CD4-positive, CD25-positive, alpha-beta regulatory T cell (primary cell): Measurements from ENCODE around the gene C11orf71. TPM values are rescaled to one million over a fixed set of nuclear protein-coding genes. Genes with fewer than 3 reads are reported as not detected.

ENCODE experiments used
- ATAC-seq, 2 donors: fragments of 150-1000 bp; cut with Tn5 transposase; one replicate each; pipeline ENCODE4 v1.10.0; 2021; ENCODE audit warnings: low read depth in 2 of 2, moderate number of reproducible peaks in 2 of 2, moderate library complexity in 1 of 2
- DNase-seq, 3 donors: peaks; one replicate each; pipeline versions ENCODE4 v3.0.0 to v3.0.0-alpha.2; 2012 to 2022; ENCODE audit warnings: mixed read lengths in 1 of 3
- H3K27ac ChIP-seq: one replicate; pipeline ENCODE4 v1.7.0; 2013; ENCODE audit warnings: mild to moderate bottlenecking, low read length; ENCODE audit not compliant: insufficient read depth, poor library complexity, severe bottlenecking
- H3K27me3 ChIP-seq: one replicate; pipeline ENCODE4 v1.7.0; 2013; ENCODE audit warnings: low read length; ENCODE audit not compliant: control insufficient read depth, insufficient read depth
- H3K36me3 ChIP-seq: one replicate; pipeline ENCODE4 v1.7.0; 2013; ENCODE audit warnings: mild to moderate bottlenecking, low read length, moderate library complexity; ENCODE audit not compliant: control insufficient read depth, insufficient read depth
- H3K4me1 ChIP-seq: 2 replicates; pipeline ENCODE4 v1.7.0; 2013; ENCODE audit warnings: mild to moderate bottlenecking, low read length; ENCODE audit not compliant: insufficient read depth, control insufficient read depth, poor library complexity, severe bottlenecking
- H3K4me3 ChIP-seq: one replicate; pipeline ENCODE4 v1.7.0; 2013; ENCODE audit warnings: low read depth, mild to moderate bottlenecking, low read length, moderate library complexity
- H3K9me3 ChIP-seq, 2 experiments: 1 replicate in 1 of 2; 2 replicates in 1 of 2; pipeline ENCODE4 v1.7.0; 2013; ENCODE audit warnings: low read length in 2 of 2, mild to moderate bottlenecking in 1 of 2, moderate library complexity in 1 of 2; ENCODE audit not compliant: control insufficient read depth in 2 of 2
- H3K27ac Mint-ChIP-seq, 3 donors: one replicate each; pipeline ENCODE4 v1.8.0; 2020 to 2022; ENCODE audit warnings: mild to moderate bottlenecking in 3 of 3, mixed read lengths in 3 of 3, moderate library complexity in 2 of 3
- H3K27me3 Mint-ChIP-seq: one replicate; pipeline ENCODE4 v1.8.0; 2022; ENCODE audit warnings: mild to moderate bottlenecking, mixed read lengths
- H3K36me3 Mint-ChIP-seq: one replicate; pipeline ENCODE4 v1.8.0; 2020; ENCODE audit warnings: mixed read lengths
- H3K4me1 Mint-ChIP-seq, 4 donors: one replicate each; pipeline ENCODE4 v1.8.0; 2020 to 2022; ENCODE audit warnings: mixed read lengths in 4 of 4, mild to moderate bottlenecking in 1 of 4
- H3K4me3 Mint-ChIP-seq, 4 donors: one replicate each; pipeline ENCODE4 v1.8.0; 2020 to 2022; ENCODE audit warnings: mild to moderate bottlenecking in 4 of 4, mixed read lengths in 4 of 4, moderate library complexity in 3 of 4
- H3K9me3 Mint-ChIP-seq, 7 donors: one replicate each; pipeline ENCODE4 v1.8.0; 2020 to 2022; ENCODE audit warnings: mixed read lengths in 7 of 7, mild to moderate bottlenecking in 3 of 7, moderate library complexity in 2 of 7
- polyA plus RNA-seq, 4 donors: library from polyadenylated mRNA; unstranded; fragments of 300-500 nt; fragmentation: Illumina TruSeq; gene quantifications; one replicate each; pipeline ENCODE4 v1.2.3, GENCODE V29; 2021
- total RNA-seq: library from RNA; stranded (reverse); gene quantifications from one replicate; pipeline ENCODE4 v1.2.3, GENCODE V29; 2022

Gene C11orf71
- total and polyA plus RNA-seq, 5 donors from 2014 or later, result 11.4 to 17.2 (median 15.4) TPM

DNA sequence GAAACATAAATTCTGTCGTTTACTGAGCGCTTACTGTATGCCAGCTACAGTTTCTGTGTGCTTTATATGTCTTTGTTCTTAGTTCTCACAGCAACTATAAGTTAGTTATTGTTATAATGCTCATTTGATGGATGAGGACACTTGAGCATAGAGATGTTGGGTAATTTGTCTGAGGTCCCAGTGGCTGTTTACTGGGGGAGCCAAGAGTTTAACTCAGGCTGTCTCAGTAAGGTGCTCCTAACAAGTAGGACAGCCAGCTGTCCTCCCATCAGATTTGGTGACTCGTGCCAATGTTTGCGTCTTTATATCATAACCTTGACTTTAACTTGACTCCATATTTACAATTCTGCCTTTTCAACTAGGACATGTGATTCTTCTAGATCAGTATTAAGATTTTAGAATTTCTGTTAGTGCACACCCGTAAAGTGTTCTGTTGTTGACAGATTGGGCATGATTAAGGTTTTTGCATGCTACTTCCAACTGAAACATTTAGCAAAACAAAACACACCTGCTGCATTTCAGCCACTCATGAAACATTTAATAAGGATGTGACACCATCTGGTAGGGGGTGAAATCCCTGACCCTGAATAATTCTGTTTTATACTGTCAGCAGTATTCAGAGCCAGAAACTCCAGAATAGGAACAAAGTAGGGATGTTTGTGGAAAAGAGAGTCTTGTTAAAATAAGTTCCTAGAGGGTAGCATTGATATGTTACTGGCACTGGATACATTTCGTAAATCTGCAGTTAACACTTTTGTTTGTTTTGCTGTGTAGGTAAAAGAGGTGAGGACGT lies 40.9 kb upstream of the C11orf71 start:
- no peak overlapping the region for H3K27ac Mint-ChIP-seq
- H3K27me3 Mint-ChIP-seq, result no peaks in the 10 kb centered on the region
- Histone ChIP-seq H3K4me3 (peak overlapping the region; percentile 90), H3K4me1 (peaks cover 36% of the 10 kb centered on the region), H3K27me3 (no peaks in the 10 kb centered on the region), H3K27ac (no peak overlapping the region), H3K9me3 (no peaks in the 10 kb centered on the region), H3K36me3 (peaks cover 17% of the 10 kb centered on the region)
- H3K4me1 Mint-ChIP-seq, result peaks cover 35 to 56% (median 44%) of the 10 kb centered on the region in 4 donors
- peak overlapping the region; percentile 26 to 98 (median 55) for H3K4me3 Mint-ChIP-seq
- DNase-seq, result peak in 1 of 3 donors; percentile 15
- peaks cover 16% of the 10 kb centered on the region for H3K36me3 Mint-ChIP-seq
- no peak for ATAC-seq
- no peaks in the 10 kb centered on the region for H3K9me3 Mint-ChIP-seq

DNA sequence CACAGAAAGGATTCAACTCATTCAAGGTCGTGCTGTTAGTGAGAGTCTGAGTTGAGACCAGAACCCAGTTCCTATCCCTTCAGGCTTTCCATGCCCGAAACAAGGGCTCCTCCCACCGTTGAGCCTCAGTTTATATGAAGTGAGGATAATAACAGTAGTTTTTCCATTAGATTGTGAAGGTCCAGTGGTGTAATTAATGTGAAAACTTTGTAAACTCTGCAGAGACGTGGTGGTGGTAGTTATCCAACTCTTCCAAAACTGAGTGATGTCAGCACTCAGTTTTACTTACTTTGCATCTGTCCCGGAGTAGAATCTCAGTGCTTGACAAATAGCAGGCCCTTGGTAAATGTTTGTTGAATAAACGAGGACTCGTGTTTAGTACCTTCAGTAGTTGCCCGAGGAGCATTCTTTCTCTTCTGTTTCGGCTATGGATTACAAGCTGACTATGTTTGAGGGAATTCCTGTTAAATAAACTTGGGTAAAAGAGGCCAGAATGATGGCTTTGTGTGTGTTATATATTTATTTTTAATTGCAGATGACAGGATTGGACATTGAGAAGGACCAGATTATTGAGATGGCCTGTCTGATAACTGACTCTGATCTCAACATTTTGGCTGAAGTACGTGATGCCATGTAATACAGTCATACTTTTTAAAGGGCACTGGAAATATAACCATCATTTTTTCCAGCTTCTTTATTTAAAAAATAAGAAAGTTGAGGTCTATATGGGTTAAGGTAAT lies 40.0 kb upstream of the C11orf71 start:
- peaks cover 14% of the 10 kb centered on the region for H3K36me3 ChIP-seq
- ATAC-seq, result no peak
- no peaks in the 10 kb centered on the region for H3K9me3 ChIP-seq
- H3K4me1 ChIP-seq, result peaks cover 36% of the 10 kb centered on the region
- Mint-ChIP-seq H3K9me3 (no peaks in the 10 kb centered on the region), H3K36me3 (peaks cover 15% of the 10 kb centered on the region), H3K4me1 (peaks cover 27 to 57% (median 43%) of the 10 kb centered on the region in 4 donors), H3K4me3 (peak overlapping the region; percentile 98 to 99 (median 98)), H3K27ac (peak overlapping the region; percentile 68 to 96 (median 96)), H3K27me3 (no peaks in the 10 kb centered on the region)
- no peak for DNase-seq
- no peaks in the 10 kb centered on the region for H3K27me3 ChIP-seq
- H3K4me3 ChIP-seq, result peak overlapping the region; percentile 90
- H3K27ac ChIP-seq, result no peak overlapping the region

- Histone ChIP-seq H3K4me3 (peak within 1 kb of the TSS; percentile 90), H3K27me3 (no peaks in the 10 kb centered on the region), H3K27ac (peak within 1 kb of the TSS; percentile 59), H3K36me3 (peaks cover 11% of the 10 kb centered on the region), H3K9me3 (no peaks in the 10 kb centered on the region), H3K4me1 (peaks cover 36% of the 10 kb centered on the region)
- H3K27ac Mint-ChIP-seq, result peak within 1 kb of the TSS; percentile 68 to 96 (median 96)
- H3K4me1 Mint-ChIP-seq, result peaks cover 26 to 52% (median 41%) of the 10 kb centered on the region in 4 donors
- peak; percentile 99 to 100 for ATAC-seq
- peak; percentile 89 to 98 (median 93) for DNase-seq
- peaks cover 0 to 1% (median 0%) of the 10 kb centered on the region in 7 donors for H3K9me3 Mint-ChIP-seq
- peaks cover 11% of the 10 kb centered on the region for H3K36me3 Mint-ChIP-seq
- H3K4me3 Mint-ChIP-seq, result peak within 1 kb of the TSS; percentile 98 to 99 (median 98)
- H3K27me3 Mint-ChIP-seq, result no peaks in the 10 kb centered on the region
These were observed 39.2 kb upstream of the C11orf71 start, which contains the start of gene REXO2 for GRCh38 chr11:114439229-114440120. Gene REXO2, plus strand, starts transcription at chr11:114439467. Its CDS starts 62 bp downstream, at chr11:114439529.

DNA sequence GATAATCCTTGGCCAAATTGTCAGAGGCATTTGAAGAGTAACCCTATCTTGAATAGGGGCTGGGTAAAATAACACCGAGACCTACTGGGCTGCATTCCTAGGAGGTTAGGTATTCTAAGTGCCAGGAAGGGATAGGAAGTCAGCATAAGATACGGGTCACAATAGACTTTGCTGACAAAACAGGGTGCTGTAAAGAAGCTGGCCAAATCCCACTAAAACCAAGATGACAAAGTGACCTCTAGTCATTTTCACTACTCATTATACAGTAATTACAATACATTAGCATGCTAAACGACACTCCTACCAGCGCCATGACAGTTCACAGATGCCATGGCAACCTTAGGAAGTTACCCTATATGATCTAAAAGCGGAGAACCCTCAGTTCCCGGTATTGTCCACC lies 38.0 kb upstream of the C11orf71 start:
- ATAC-seq (no peak), DNase-seq (no peak)
- Mint-ChIP-seq H3K4me3 (peak overlapping the region; percentile 98 to 99 (median 98)), H3K4me1 (peaks cover 21 to 42% (median 33%) of the 10 kb centered on the region in 4 donors), H3K9me3 (peaks cover 0 to 1% (median 0%) of the 10 kb centered on the region in 7 donors), H3K27ac (peak overlapping the region in 2 of 3 donors; percentile 32 to 96), H3K36me3 (peaks cover 5% of the 10 kb centered on the region), H3K27me3 (no peaks in the 10 kb centered on the region)
- Histone ChIP-seq H3K4me3 (no peak overlapping the region), H3K4me1 (peaks cover 36% of the 10 kb centered on the region), H3K27ac (no peak overlapping the region), H3K27me3 (no peaks in the 10 kb centered on the region), H3K9me3 (no peaks in the 10 kb centered on the region), H3K36me3 (peaks cover under 1% of the 10 kb centered on the region)

DNA sequence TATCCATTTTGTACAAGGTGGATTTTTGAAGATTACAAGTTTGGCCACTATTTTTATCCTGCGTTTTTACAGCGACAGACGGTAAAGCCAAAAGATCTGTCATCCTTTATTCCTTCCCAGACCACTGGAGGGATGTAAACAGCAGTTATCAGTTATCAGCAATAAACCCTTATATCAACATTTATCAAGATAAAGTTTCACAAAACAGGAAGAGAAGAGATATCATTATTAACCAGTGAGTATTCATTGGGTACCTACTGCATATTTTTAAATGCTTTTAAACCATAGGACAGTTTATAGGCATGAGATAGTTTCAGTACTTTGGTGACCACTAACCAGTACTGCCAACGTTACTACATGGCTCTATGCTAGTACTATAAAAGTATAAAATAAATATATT lies 33.1 kb upstream of the C11orf71 start:
- Histone ChIP-seq H3K27me3 (no peaks in the 10 kb centered on the region), H3K4me1 (no peaks in the 10 kb centered on the region), H3K27ac (no peak overlapping the region), H3K36me3 (no peaks in the 10 kb centered on the region), H3K9me3 (no peaks in the 10 kb centered on the region), H3K4me3 (no peak overlapping the region)
- H3K9me3 Mint-ChIP-seq, result peaks cover 0 to 2% (median 0%) of the 10 kb centered on the region in 7 donors
- H3K36me3 Mint-ChIP-seq, result no peaks in the 10 kb centered on the region
- H3K4me1 Mint-ChIP-seq, result peaks cover 0 to 6% (median 0%) of the 10 kb centered on the region in 4 donors
- H3K27ac Mint-ChIP-seq, result no peak overlapping the region
- H3K4me3 Mint-ChIP-seq, result no peak overlapping the region
- no peak for ATAC-seq
- peaks cover 5% of the 10 kb centered on the region for H3K27me3 Mint-ChIP-seq
- no peak for DNase-seq

GRCh38 chr11:114432893-114433292 lies 32.6 kb upstream of the C11orf71 start:
- Mint-ChIP-seq H3K4me1 (peaks cover 0 to 4% (median 0%) of the 10 kb centered on the region in 4 donors), H3K27ac (no peak overlapping the region), H3K9me3 (peaks cover 0 to 2% (median 0%) of the 10 kb centered on the region in 7 donors), H3K27me3 (peaks cover 5% of the 10 kb centered on the region), H3K36me3 (no peaks in the 10 kb centered on the region), H3K4me3 (no peak overlapping the region)
- no peaks in the 10 kb centered on the region for H3K9me3 ChIP-seq
- no peak for DNase-seq
- H3K4me3 ChIP-seq, result no peak overlapping the region
- no peaks in the 10 kb centered on the region for H3K4me1 ChIP-seq
- no peak overlapping the region for H3K27ac ChIP-seq
- H3K27me3 ChIP-seq, result no peaks in the 10 kb centered on the region
- no peaks in the 10 kb centered on the region for H3K36me3 ChIP-seq
- ATAC-seq, result no peak

DNA sequence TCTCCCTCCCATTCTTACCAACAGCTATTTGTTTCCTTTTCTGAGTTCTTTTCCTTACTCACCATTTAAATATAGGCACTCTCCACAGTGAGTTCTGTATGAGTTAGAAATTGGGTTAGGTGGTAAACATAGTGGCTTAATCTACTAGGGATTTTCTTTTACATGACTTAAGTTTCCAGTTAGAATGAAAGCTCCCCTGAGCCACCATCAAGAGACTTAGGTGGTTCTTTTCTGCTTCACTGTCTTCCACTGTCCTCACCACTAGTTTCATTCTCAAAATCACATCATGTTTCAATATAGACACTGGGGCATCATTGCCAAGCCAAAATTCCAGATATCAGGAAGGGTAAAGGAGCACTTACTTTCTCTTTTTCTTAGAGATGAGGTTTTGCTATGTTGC lies 30.0 kb upstream of the C11orf71 start:
- no peak overlapping the region for H3K4me3 Mint-ChIP-seq
- Histone ChIP-seq H3K4me1 (no peaks in the 10 kb centered on the region), H3K27me3 (no peaks in the 10 kb centered on the region), H3K27ac (no peak overlapping the region), H3K4me3 (no peak overlapping the region), H3K36me3 (no peaks in the 10 kb centered on the region), H3K9me3 (no peaks in the 10 kb centered on the region)
- DNase-seq, result no peak
- H3K9me3 Mint-ChIP-seq, result peaks cover 0 to 2% (median 0%) of the 10 kb centered on the region in 7 donors
- H3K36me3 Mint-ChIP-seq, result no peaks in the 10 kb centered on the region
- H3K27ac Mint-ChIP-seq, result no peak overlapping the region
- peaks cover 5% of the 10 kb centered on the region for H3K27me3 Mint-ChIP-seq
- ATAC-seq, result no peak
- H3K4me1 Mint-ChIP-seq, result peaks cover 0 to 2% (median 0%) of the 10 kb centered on the region in 4 donors
